HepG2 (cell line): ENCODE results near the gene CNEP1R1. TPM values are rescaled to one million over a fixed set of nuclear protein-coding genes. Genes with fewer than 3 reads are reported as not detected.
A peak's percentile ranks its signal among the peaks of the same experiment; 100 is the strongest.

Source experiments
- CEBPB ChIP-seq: IDR thresholded peaks from 2 replicates; pipeline ENCODE4 v1.6.1; 2011; ENCODE audit warnings: low read depth, low read length, improper control_type of control experiment, borderline replicate concordance
- GFI1 ChIP-seq: sonication (generic); formaldehyde crosslinking; IDR thresholded peaks from 2 replicates; pipeline ENCODE4 v1.5.0; 2020; ENCODE audit warnings: missing genetic modification reagents, mild to moderate bottlenecking, borderline replicate concordance
- HMG20A ChIP-seq: IDR thresholded peaks from 2 replicates; pipeline ENCODE4 v1.6.1; 2016; ENCODE audit warnings: borderline replicate concordance
- MED8 ChIP-seq: sonication (generic); formaldehyde crosslinking; IDR thresholded peaks from 2 replicates; pipeline ENCODE4 v1.8.1; 2023; ENCODE audit warnings: mild to moderate bottlenecking, missing genetic modification reagents; ENCODE audit not compliant: insufficient replicate concordance
- MXI1 ChIP-seq: IDR thresholded peaks from 3 replicates; pipeline ENCODE4 v1.6.1; 2012; ENCODE audit warnings: low read depth, low read length, inconsistent platforms, borderline replicate concordance
- PCBP1 ChIP-seq: fragments of 200-400 bp; formaldehyde crosslinking; IDR thresholded peaks from 2 replicates; pipeline ENCODE4 v1.6.1; 2017; ENCODE audit warnings: mild to moderate bottlenecking, low read depth, low read length, borderline replicate concordance
- REPIN1 ChIP-seq: sonication (generic); formaldehyde crosslinking; IDR thresholded peaks from 2 replicates; pipeline ENCODE4 v1.8.0; 2022; ENCODE audit warnings: missing genetic modification reagents, low read depth, mild to moderate bottlenecking, borderline replicate concordance
- SALL2 ChIP-seq: sonication (generic); formaldehyde crosslinking; IDR thresholded peaks from 2 replicates; pipeline ENCODE4 v1.8.1; 2023; ENCODE audit warnings: mild to moderate bottlenecking, missing genetic modification reagents, inconsistent platforms
- XRCC5 ChIP-seq: fragments of 200-400 bp; formaldehyde crosslinking; optimal IDR thresholded peaks from 2 replicates; pipeline ENCODE3; 2017; ENCODE audit warnings: mild to moderate bottlenecking, low read length
- ZNF326 ChIP-seq: sonication (generic); formaldehyde crosslinking; IDR thresholded peaks from 2 replicates; pipeline ENCODE4 v1.4.0; 2020; ENCODE audit warnings: missing genetic modification reagents, borderline replicate concordance
- ZNF547 ChIP-seq: sonication (generic); formaldehyde crosslinking; IDR thresholded peaks from 2 replicates; pipeline ENCODE4 v1.5.1; 2020; ENCODE audit warnings: mild to moderate bottlenecking, missing genetic modification reagents
- ZNF709 ChIP-seq: sonication (generic); formaldehyde crosslinking; IDR thresholded peaks from 2 replicates; pipeline ENCODE4 v1.5.0; 2020; ENCODE audit warnings: mild to moderate bottlenecking, missing genetic modification reagents
- ZSCAN20 ChIP-seq: sonication (generic); formaldehyde crosslinking; IDR thresholded peaks from 2 replicates; pipeline ENCODE4 v1.4.0; 2020; ENCODE audit warnings: missing genetic modification reagents, mild to moderate bottlenecking, borderline replicate concordance
- polyA plus RNA-seq, 8 experiments: library from polyadenylated mRNA; depleted of rRNA in 3 of 8; stranded (reverse) in 7 of 8; unstranded in 1 of 8; fragments of >200 nt; fragmentation: Illumina TruSeq in 4 of 8; extraction: Trizol in 4 of 8; gene quantifications; 2 replicates each; pipeline versions ENCODE4 v1.2.1 to v1.2.3, GENCODE V29; 2011 to 2016; ENCODE audit warnings: low read depth in 4 of 8, missing spikeins in 1 of 8, mixed read lengths in 1 of 8; ENCODE audit not compliant: insufficient read depth in 1 of 8
- total RNA-seq, 5 experiments: library from RNA; depleted of rRNA; stranded (reverse); fragments of >200 nt; fragmentation: Illumina TruSeq; extraction: Trizol; gene quantifications; 2 replicates each; pipeline ENCODE4 v1.2.3, GENCODE V29; 2016; ENCODE audit warnings: low read depth in 1 of 5
- TF ChIP-seq, protein P1 (sequence below): sonication (generic); formaldehyde crosslinking; IDR thresholded peaks from 2 replicates; pipeline ENCODE4 v1.5.0; 2020; ENCODE audit warnings: missing genetic modification reagents, mild to moderate bottlenecking, borderline replicate concordance
- TF ChIP-seq, protein P2 (sequence below): fragments of 450-650 bp; IDR thresholded peaks from 2 replicates; pipeline ENCODE4 v1.6.1; 2016
- TF ChIP-seq, protein P3 (sequence below): IDR thresholded peaks from 2 replicates; pipeline ENCODE4 v1.6.1; 2012; ENCODE audit warnings: inconsistent platforms
- TF ChIP-seq, protein P4 (sequence below): fragments of 450-650 bp; IDR thresholded peaks from 2 replicates; pipeline ENCODE4 v1.6.1; 2017; ENCODE audit warnings: mild to moderate bottlenecking
- TF ChIP-seq, protein P5 (sequence below): IDR thresholded peaks from 2 replicates; pipeline ENCODE4 v1.6.1; 2016
- TF ChIP-seq, protein P6 (sequence below): IDR thresholded peaks from 2 replicates; pipeline ENCODE4 v1.6.1; 2012; ENCODE audit warnings: low read length, improper control_type of control experiment

CNEP1R1 gene
- total and polyA plus RNA-seq, 2 of the 13 experiments (the other 11 are each of a cell fraction or from before 2014, with no cell fraction given) = 23.6 to 26.8 TPM

GRCh38 chr16:50065624-50066481 is 40.8 kb downstream of the CNEP1R1 start, which contains the start of gene HEATR3 (continued):
- TF ChIP-seq MXI1 = peak; percentile 69; the same call in 1 of the 3 replicates
- peak; percentile 18; the same call in 1 of the 2 replicates for TF ChIP-seq ZNF547 (CRISPR knock-in tag)
- TF ChIP-seq, protein P1, sequence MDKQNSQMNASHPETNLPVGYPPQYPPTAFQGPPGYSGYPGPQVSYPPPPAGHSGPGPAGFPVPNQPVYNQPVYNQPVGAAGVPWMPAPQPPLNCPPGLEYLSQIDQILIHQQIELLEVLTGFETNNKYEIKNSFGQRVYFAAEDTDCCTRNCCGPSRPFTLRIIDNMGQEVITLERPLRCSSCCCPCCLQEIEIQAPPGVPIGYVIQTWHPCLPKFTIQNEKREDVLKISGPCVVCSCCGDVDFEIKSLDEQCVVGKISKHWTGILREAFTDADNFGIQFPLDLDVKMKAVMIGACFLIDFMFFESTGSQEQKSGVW (CRISPR knock-in tag) = no peak
- TF ChIP-seq ZNF326 (CRISPR knock-in tag) = no peak
- 0 out of 2 replicates have a peak, but pooled peaks have one; percentile 66 for TF ChIP-seq PCBP1
- TF ChIP-seq MED8 (CRISPR knock-in tag) = peak; percentile 73
- TF ChIP-seq, protein P2, sequence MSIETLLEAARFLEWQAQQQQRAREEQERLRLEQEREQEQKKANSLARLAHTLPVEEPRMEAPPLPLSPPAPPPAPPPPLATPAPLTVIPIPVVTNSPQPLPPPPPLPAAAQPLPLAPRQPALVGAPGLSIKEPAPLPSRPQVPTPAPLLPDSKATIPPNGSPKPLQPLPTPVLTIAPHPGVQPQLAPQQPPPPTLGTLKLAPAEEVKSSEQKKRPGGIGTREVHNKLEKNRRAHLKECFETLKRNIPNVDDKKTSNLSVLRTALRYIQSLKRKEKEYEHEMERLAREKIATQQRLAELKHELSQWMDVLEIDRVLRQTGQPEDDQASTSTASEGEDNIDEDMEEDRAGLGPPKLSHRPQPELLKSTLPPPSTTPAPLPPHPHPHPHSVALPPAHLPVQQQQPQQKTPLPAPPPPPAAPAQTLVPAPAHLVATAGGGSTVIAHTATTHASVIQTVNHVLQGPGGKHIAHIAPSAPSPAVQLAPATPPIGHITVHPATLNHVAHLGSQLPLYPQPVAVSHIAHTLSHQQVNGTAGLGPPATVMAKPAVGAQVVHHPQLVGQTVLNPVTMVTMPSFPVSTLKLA = no peak
- no peak for TF ChIP-seq ZNF709
- TF ChIP-seq, protein P3, sequence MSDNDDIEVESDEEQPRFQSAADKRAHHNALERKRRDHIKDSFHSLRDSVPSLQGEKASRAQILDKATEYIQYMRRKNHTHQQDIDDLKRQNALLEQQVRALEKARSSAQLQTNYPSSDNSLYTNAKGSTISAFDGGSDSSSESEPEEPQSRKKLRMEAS = peak; percentile 66
- no peak; the same call in 1 of the 2 replicates for TF ChIP-seq ZSCAN20 (CRISPR knock-in tag)
- TF ChIP-seq GFI1 (CRISPR knock-in tag) = no peak
- TF ChIP-seq, protein P4, sequence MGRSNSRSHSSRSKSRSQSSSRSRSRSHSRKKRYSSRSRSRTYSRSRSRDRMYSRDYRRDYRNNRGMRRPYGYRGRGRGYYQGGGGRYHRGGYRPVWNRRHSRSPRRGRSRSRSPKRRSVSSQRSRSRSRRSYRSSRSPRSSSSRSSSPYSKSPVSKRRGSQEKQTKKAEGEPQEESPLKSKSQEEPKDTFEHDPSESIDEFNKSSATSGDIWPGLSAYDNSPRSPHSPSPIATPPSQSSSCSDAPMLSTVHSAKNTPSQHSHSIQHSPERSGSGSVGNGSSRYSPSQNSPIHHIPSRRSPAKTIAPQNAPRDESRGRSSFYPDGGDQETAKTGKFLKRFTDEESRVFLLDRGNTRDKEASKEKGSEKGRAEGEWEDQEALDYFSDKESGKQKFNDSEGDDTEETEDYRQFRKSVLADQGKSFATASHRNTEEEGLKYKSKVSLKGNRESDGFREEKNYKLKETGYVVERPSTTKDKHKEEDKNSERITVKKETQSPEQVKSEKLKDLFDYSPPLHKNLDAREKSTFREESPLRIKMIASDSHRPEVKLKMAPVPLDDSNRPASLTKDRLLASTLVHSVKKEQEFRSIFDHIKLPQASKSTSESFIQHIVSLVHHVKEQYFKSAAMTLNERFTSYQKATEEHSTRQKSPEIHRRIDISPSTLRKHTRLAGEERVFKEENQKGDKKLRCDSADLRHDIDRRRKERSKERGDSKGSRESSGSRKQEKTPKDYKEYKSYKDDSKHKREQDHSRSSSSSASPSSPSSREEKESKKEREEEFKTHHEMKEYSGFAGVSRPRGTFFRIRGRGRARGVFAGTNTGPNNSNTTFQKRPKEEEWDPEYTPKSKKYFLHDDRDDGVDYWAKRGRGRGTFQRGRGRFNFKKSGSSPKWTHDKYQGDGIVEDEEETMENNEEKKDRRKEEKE = no peak
- no peak for TF ChIP-seq CEBPB
- TF ChIP-seq, protein P5, sequence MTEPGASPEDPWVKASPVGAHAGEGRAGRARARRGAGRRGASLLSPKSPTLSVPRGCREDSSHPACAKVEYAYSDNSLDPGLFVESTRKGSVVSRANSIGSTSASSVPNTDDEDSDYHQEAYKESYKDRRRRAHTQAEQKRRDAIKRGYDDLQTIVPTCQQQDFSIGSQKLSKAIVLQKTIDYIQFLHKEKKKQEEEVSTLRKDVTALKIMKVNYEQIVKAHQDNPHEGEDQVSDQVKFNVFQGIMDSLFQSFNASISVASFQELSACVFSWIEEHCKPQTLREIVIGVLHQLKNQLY = peak; percentile 26; the same call in 1 of the 2 replicates
- TF ChIP-seq SALL2 (CRISPR knock-in tag) = peak; percentile 96
- peak; percentile 59 for TF ChIP-seq REPIN1
- TF ChIP-seq, protein P6, sequence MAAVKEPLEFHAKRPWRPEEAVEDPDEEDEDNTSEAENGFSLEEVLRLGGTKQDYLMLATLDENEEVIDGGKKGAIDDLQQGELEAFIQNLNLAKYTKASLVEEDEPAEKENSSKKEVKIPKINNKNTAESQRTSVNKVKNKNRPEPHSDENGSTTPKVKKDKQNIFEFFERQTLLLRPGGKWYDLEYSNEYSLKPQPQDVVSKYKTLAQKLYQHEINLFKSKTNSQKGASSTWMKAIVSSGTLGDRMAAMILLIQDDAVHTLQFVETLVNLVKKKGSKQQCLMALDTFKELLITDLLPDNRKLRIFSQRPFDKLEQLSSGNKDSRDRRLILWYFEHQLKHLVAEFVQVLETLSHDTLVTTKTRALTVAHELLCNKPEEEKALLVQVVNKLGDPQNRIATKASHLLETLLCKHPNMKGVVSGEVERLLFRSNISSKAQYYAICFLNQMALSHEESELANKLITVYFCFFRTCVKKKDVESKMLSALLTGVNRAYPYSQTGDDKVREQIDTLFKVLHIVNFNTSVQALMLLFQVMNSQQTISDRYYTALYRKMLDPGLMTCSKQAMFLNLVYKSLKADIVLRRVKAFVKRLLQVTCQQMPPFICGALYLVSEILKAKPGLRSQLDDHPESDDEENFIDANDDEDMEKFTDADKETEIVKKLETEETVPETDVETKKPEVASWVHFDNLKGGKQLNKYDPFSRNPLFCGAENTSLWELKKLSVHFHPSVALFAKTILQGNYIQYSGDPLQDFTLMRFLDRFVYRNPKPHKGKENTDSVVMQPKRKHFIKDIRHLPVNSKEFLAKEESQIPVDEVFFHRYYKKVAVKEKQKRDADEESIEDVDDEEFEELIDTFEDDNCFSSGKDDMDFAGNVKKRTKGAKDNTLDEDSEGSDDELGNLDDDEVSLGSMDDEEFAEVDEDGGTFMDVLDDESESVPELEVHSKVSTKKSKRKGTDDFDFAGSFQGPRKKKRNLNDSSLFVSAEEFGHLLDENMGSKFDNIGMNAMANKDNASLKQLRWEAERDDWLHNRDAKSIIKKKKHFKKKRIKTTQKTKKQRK = no peak
- peak; percentile 79 for TF ChIP-seq XRCC5
- peak; percentile 50; the same call in 1 of the 2 replicates for TF ChIP-seq HMG20A (CRISPR knock-in tag)
